ENCODE results near the gene CCDC85C. TPM values are rescaled to one million over a fixed set of nuclear protein-coding genes. Genes with fewer than 3 reads are reported as not detected.

The CCDC85C gene
- total and polyA plus RNA-seq, 2 experiments from 2014 or later: 4.5 to 24.9 TPM

GRCh38 chr14:99450266-99450665, 153.7 kb downstream of the CCDC85C start:
- Histone ChIP-seq H3K9me2 (ENCODE audit: insufficient read depth) (no peaks in the 10 kb centered on the region), H3K27me3 (ENCODE audit: insufficient read depth) (no peaks in the 10 kb centered on the region), H3K4me2 (no peak overlapping the region), H3K4me1 (ENCODE audit: insufficient read depth) (no peaks in the 10 kb centered on the region), H3K36me3 (ENCODE audit: insufficient read depth) (peaks cover 7% of the 10 kb centered on the region; the same call in 1 of the 2 replicates), H4K20me1 (replicated peaks; ENCODE audit: insufficient read depth) (no peaks in the 10 kb centered on the region; the same call in 1 of the 2 replicates), H3K79me2 (replicated peaks; ENCODE audit: insufficient read depth) (peaks cover 11% of the 10 kb centered on the region), H3K27ac (ENCODE audit: low read depth) (no peak overlapping the region), H2AFZ (no peak overlapping the region), H3F3A (replicated peaks; ENCODE audit: low read depth) (no peaks in the 10 kb centered on the region), H3K4me3 (no peak overlapping the region)
- no peak for TF ChIP-seq STAT1 (IDR thresholded peaks at IDR 0.05; ENCODE audit: unreplicated experiment)
- no peak for TF ChIP-seq ZNF331 (CRISPR knock-in tag; IDR thresholded peaks at IDR 0.05; ENCODE audit: low read depth)
- TF ChIP-seq ZNF462 (CRISPR knock-in tag; IDR thresholded peaks at IDR 0.05): no peak
- no peak for TF ChIP-seq POLR2AphosphoS5 (IDR thresholded peaks at IDR 0.05; ENCODE audit: low read depth)
- peaks cover 4% of the 10 kb centered on the region for H3K27me3 Mint-ChIP-seq (ENCODE audit: insufficient read depth, low read depth, poor library complexity)
- no peak overlapping the region for H3K27ac Mint-ChIP-seq
- H3K4me3 Mint-ChIP-seq: no peak overlapping the region
- peaks cover 25% of the 10 kb centered on the region for H3K36me3 Mint-ChIP-seq (ENCODE audit: low read depth)
- H3K4me1 Mint-ChIP-seq: no peaks in the 10 kb centered on the region
- H3K9me3 Mint-ChIP-seq: no peaks in the 10 kb centered on the region
- no peak for DNase-seq (ENCODE audit: low spot score)
- no peak for ATAC-seq

Small RNAs within 50 kb of the gene (small RNA-seq; reads per million reads assigned to genes)
- gene RF00019 (ENCODE audit: low replicate concordance): not detected

Other genes starting within 250 kb of the CCDC85C start
- 68.0 and 76.2 TPM in 2 replicates for gene SETD3, start 123.3 kb downstream of the CCDC85C start, total RNA-seq (2014; rRNA removed; shearing (Covaris generic))
- gene SETD3, start 123.3 kb downstream of the CCDC85C start, polyA plus RNA-seq (2016; fragmentation: Nextera tagmentation; extraction: Ambion mirVana): 35.7 and 40.7 TPM in 2 replicates
- gene CCNK, start 122.8 kb downstream of the CCDC85C start, total RNA-seq (2014; rRNA removed; shearing (Covaris generic)): 54.0 and 63.4 TPM in 2 replicates
- 57.8 and 60.6 TPM in 2 replicates for gene CCNK, start 122.8 kb downstream of the CCDC85C start, polyA plus RNA-seq (2016; fragmentation: Nextera tagmentation; extraction: Ambion mirVana)
- 1.6 and 2.0 TPM in 2 replicates for gene HHIPL1, start 40.9 kb upstream of the CCDC85C start, total RNA-seq (2014; rRNA removed; shearing (Covaris generic))
- gene HHIPL1, start 40.9 kb upstream of the CCDC85C start, polyA plus RNA-seq (2016; fragmentation: Nextera tagmentation; extraction: Ambion mirVana): 1.9 TPM in 2 replicates
- gene CYP46A1, start 80.1 kb upstream of the CCDC85C start, total RNA-seq (2014; rRNA removed; shearing (Covaris generic)): 0.47 and 0.59 TPM in 2 replicates
- 0.47 and 0.66 TPM in 2 replicates for gene CYP46A1, start 80.1 kb upstream of the CCDC85C start, polyA plus RNA-seq (2016; fragmentation: Nextera tagmentation; extraction: Ambion mirVana)
- gene EML1, start 189.2 kb upstream of the CCDC85C start, total RNA-seq (2014; rRNA removed; shearing (Covaris generic)): 18.1 and 24.1 TPM in 2 replicates
- 4.7 and 7.0 TPM in 2 replicates for gene EML1, start 189.2 kb upstream of the CCDC85C start, polyA plus RNA-seq (2016; fragmentation: Nextera tagmentation; extraction: Ambion mirVana)